Measurements from ENCODE around the gene PAXX.

The PAXX gene

GRCh38 chr9:136968333-136969127, 23.7 kb upstream of the PAXX start:
- no peak for DNase-seq

- DNase-seq: no peak
These were observed 23.1 kb upstream of the PAXX start for GRCh38 chr9:136969150-136969549.

GRCh38 chr9:136969774-136970173, 22.4 kb upstream of the PAXX start:
- no peak for DNase-seq

GRCh38 chr9:136970361-136970760, 21.9 kb upstream of the PAXX start:
- no peak for DNase-seq

- no peak for DNase-seq
These were observed 20.5 kb upstream of the PAXX start for GRCh38 chr9:136971746-136972145.

GRCh38 chr9:136972335-136972734, 19.9 kb upstream of the PAXX start:
- no peak for DNase-seq

GRCh38 chr9:136972743-136973142, 19.5 kb upstream of the PAXX start:
- DNase-seq: no peak

GRCh38 chr9:136973618-136974617, 18.3 kb upstream of the PAXX start:
- no peak for DNase-seq

GRCh38 chr9:136974817-136975535, 17.2 kb upstream of the PAXX start:
- DNase-seq: no peak

GRCh38 chr9:136975644-136976043, 16.6 kb upstream of the PAXX start:
- no peak for DNase-seq

- no peak for DNase-seq
These were observed 15.0 kb upstream of the PAXX start, which contains the start of gene PTGDS for GRCh38 chr9:136977223-136977622. PTGDS (plus strand) TSS chr9:136977504; CDS start chr9:136977579, 75 bp downstream.

GRCh38 chr9:136977649-136978072, 14.6 kb upstream of the PAXX start:
- DNase-seq: no peak

- DNase-seq: peak; percentile 54
These were observed 14.0 kb upstream of the PAXX start for GRCh38 chr9:136978073-136978864.

- no peak for DNase-seq
These were observed 13.2 kb upstream of the PAXX start for GRCh38 chr9:136978865-136979544.

- no peak for DNase-seq
These were observed 12.2 kb upstream of the PAXX start for GRCh38 chr9:136979769-136980587.

GRCh38 chr9:136980669-136981478, 11.3 kb upstream of the PAXX start:
- DNase-seq: no peak

GRCh38 chr9:136981588-136982231, 10.5 kb upstream of the PAXX start:
- DNase-seq: no peak

- no peak for DNase-seq
These were observed 9.8 kb upstream of the PAXX start, which contains the start of gene LCNL1 for GRCh38 chr9:136982232-136983051. LCNL1 (plus strand) TSS chr9:136982993; CDS start chr9:136983587, 594 bp downstream.
